ENCODE results near the gene TXNDC5. TPM values are rescaled to one million over a fixed set of nuclear protein-coding genes. Genes with fewer than 3 reads are reported as not detected.

TXNDC5 gene
- total RNA-seq, 2 experiments from 2014 or later = 49.3 to 51.0 TPM

GRCh38 chr6:7917729-7918128 is 7.1 kb upstream of the TXNDC5 start:
- DNase-seq (no peak), ATAC-seq (no peak)
- no peak for TF ChIP-seq CTCF (IDR thresholded peaks at IDR 0.05)
- intact Hi-C loops (cut with micrococcal nuclease) = no loop called here
- CTCF ChIA-PET = interaction anchor here (1.5 kb wide), 1 partner anchor 195 kb away, joined by 3 read pairs; no protein-coding TSS in a partner anchor
- Mint-ChIP-seq H3K27ac (no peak overlapping the region), H3K9me3 (no peaks in the 10 kb centered on the region), H3K27me3 (peaks cover 4% of the 10 kb centered on the region), H3K4me1 (ENCODE audit: low read depth) (no peaks in the 10 kb centered on the region), H3K36me3 (ENCODE audit: low read depth) (no peaks in the 10 kb centered on the region), H3K4me3 (no peak overlapping the region)
- POLR2A ChIA-PET = no interaction called here

- ATAC-seq = no peak
- Mint-ChIP-seq H3K9me3 (no peaks in the 10 kb centered on the region), H3K27ac (no peak overlapping the region), H3K4me3 (no peak overlapping the region), H3K4me1 (ENCODE audit: low read depth) (no peaks in the 10 kb centered on the region), H3K36me3 (ENCODE audit: low read depth) (no peaks in the 10 kb centered on the region), H3K27me3 (peaks cover 4% of the 10 kb centered on the region)
- POLR2A ChIA-PET = no interaction called here
- no peak for TF ChIP-seq CTCF (IDR thresholded peaks at IDR 0.05)
- CTCF ChIA-PET = interaction anchor here (1.5 kb wide), 1 partner anchor 194 kb away, joined by 3 read pairs; no protein-coding TSS in a partner anchor
- DNase-seq = no peak
- intact Hi-C loops (cut with micrococcal nuclease) = no loop called here
Measured at GRCh38 chr6:7916959-7917358, 6.4 kb upstream of the TXNDC5 start.

- no peak overlapping the region for H3K4me3 Mint-ChIP-seq
- TF ChIP-seq CTCF (IDR thresholded peaks at IDR 0.05) = no peak
- no peak overlapping the region for H3K27ac Mint-ChIP-seq
- peaks cover 4% of the 10 kb centered on the region for H3K27me3 Mint-ChIP-seq
- no peaks in the 10 kb centered on the region for H3K9me3 Mint-ChIP-seq
- H3K4me1 Mint-ChIP-seq (ENCODE audit: low read depth) = no peaks in the 10 kb centered on the region
- intact Hi-C loops (cut with micrococcal nuclease) = no loop called here
- no peak for ATAC-seq
- DNase-seq = no peak
- POLR2A ChIA-PET = interaction anchor here (0.9 kb wide), 1 partner anchor 23 kb away, joined by 3 read pairs; no protein-coding TSS in a partner anchor
- CTCF ChIA-PET = no interaction called here
- H3K36me3 Mint-ChIP-seq (ENCODE audit: low read depth) = no peaks in the 10 kb centered on the region
Measured at GRCh38 chr6:7914991-7915789, 4.6 kb upstream of the TXNDC5 start.

GRCh38 chr6:7914311-7914710 is 3.7 kb upstream of the TXNDC5 start:
- TF ChIP-seq CTCF (IDR thresholded peaks at IDR 0.05) = no peak
- no peak for ATAC-seq

More at GRCh38 chr6:7914311-7914710, 3.7 kb upstream of the TXNDC5 start:
- intact Hi-C loops (cut with micrococcal nuclease) = no loop called here
- Mint-ChIP-seq H3K9me3 (no peaks in the 10 kb centered on the region), H3K27ac (no peak overlapping the region), H3K36me3 (ENCODE audit: low read depth) (peaks cover 3% of the 10 kb centered on the region), H3K27me3 (peaks cover 4% of the 10 kb centered on the region), H3K4me3 (no peak overlapping the region), H3K4me1 (ENCODE audit: low read depth) (peaks cover 2% of the 10 kb centered on the region)
- CTCF ChIA-PET = interaction anchor here (0.6 kb wide), 1 partner anchor 15 kb away, joined by 3 read pairs; no protein-coding TSS in a partner anchor
- DNase-seq = no peak
- POLR2A ChIA-PET = interaction anchor here (0.6 to 0.9 kb wide), 2 partner anchors 24 to 184 kb away, joined by 3 read pairs; no protein-coding TSS in a partner anchor

All from activated CD8-positive, alpha-beta T cell treated with anti-CD3 and anti-CD28 coated beads for 36 hours (primary cell).